Measurements from ENCODE around the gene ENDOD1. TPM values are rescaled to one million over a fixed set of nuclear protein-coding genes. Genes with fewer than 3 reads are reported as not detected.
A peak's percentile ranks its signal among the peaks of the same experiment; 100 is the strongest.

Gene ENDOD1
- total RNA-seq, 2 experiments from 2014 or later: 13.0 to 14.1 TPM

DNA sequence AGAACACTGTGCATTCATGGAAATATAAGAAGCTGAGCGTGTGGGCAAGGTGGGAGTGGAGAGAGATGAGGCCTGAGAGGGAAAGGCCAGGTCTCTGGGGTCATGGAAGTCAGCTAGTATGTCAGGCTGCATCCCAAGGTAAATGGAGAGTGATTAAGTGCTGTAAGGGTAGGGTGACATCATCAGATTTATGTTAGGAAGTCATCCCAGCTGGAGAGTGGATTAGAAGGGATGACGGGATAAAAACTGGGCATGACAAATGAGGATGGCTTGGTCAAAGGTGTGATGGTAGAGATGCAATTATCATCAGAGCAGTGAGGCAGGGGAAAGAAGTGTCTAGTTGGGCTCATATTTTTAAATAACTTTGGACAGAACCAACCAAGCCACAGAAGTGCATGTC is 3.5 kb upstream of the ENDOD1 start:
- no peak overlapping the region for H3K4me3 Mint-ChIP-seq
- peaks cover 2% of the 10 kb centered on the region for H3K36me3 Mint-ChIP-seq (ENCODE audit: low read depth)
- no peak for ATAC-seq
- no peak overlapping the region for H3K27ac Mint-ChIP-seq
- TF ChIP-seq, protein P1, sequence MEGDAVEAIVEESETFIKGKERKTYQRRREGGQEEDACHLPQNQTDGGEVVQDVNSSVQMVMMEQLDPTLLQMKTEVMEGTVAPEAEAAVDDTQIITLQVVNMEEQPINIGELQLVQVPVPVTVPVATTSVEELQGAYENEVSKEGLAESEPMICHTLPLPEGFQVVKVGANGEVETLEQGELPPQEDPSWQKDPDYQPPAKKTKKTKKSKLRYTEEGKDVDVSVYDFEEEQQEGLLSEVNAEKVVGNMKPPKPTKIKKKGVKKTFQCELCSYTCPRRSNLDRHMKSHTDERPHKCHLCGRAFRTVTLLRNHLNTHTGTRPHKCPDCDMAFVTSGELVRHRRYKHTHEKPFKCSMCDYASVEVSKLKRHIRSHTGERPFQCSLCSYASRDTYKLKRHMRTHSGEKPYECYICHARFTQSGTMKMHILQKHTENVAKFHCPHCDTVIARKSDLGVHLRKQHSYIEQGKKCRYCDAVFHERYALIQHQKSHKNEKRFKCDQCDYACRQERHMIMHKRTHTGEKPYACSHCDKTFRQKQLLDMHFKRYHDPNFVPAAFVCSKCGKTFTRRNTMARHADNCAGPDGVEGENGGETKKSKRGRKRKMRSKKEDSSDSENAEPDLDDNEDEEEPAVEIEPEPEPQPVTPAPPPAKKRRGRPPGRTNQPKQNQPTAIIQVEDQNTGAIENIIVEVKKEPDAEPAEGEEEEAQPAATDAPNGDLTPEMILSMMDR (IDR thresholded peaks at IDR 0.05): no peak
- ChIA-PET CTCF (interaction anchor here (1.3 to 3.9 kb wide), 4 partner anchors 15 to 88 kb away, joined by 3 to 24 read pairs (median 8); partner anchors contain the start of gene SRSF8), POLR2A (interaction anchor here (0.5 kb wide), 1 partner anchor 299 kb away, joined by 4 read pairs; no protein-coding TSS in a partner anchor)
- H3K27me3 Mint-ChIP-seq: no peaks in the 10 kb centered on the region
- no peaks in the 10 kb centered on the region for H3K9me3 Mint-ChIP-seq
- peaks cover 52% of the 10 kb centered on the region for H3K4me1 Mint-ChIP-seq (ENCODE audit: low read depth)
- intact Hi-C loops (cut with micrococcal nuclease): no loop called here
- no peak for DNase-seq

DNA sequence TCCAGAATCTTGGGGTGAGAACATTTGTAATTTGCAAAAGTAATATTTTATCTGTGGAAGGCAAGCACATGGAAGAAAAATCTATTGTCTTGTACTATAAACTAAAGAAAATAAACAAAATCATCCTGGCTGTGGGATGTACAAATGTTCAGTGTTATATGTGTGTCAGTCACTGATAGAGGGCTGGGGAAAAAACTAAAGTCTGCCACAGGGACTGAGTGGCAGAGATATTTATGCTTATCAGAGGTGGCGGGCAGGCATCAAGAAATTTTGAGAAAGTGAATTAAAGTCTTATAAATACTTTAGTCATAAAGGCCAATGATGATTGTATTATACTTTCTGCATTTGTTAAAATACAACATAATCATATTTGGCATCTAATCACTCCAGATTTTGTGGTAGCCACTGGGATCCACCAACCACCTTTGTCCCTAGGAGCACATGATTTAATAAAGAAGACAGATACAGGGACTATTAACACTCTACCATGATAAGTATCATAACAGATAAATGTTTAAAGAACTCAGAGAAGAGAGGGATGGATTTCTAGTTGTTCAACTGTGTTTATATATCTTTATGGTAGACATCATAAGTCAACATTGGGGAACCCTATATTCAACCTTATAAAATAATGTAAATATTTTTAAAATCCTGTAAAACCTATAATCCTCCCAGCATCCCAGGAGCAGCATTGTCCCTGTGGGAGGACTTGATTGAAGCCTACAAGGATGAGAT is 2.6 kb upstream of the ENDOD1 start:
- ATAC-seq: no peak
- Mint-ChIP-seq H3K9me3 (no peaks in the 10 kb centered on the region), H3K27ac (no peak overlapping the region), H3K4me3 (no peak overlapping the region), H3K27me3 (no peaks in the 10 kb centered on the region), H3K4me1 (ENCODE audit: low read depth) (peaks cover 57% of the 10 kb centered on the region), H3K36me3 (ENCODE audit: low read depth) (peaks cover 2% of the 10 kb centered on the region)
- no peak for DNase-seq
- ChIA-PET CTCF (interaction anchor here (1.3 to 3.9 kb wide), 4 partner anchors 16 to 89 kb away, joined by 3 to 24 read pairs (median 8); partner anchors contain the start of gene SRSF8), POLR2A (interaction anchor here (7.3 kb wide), 1 partner anchor 18 kb away, joined by 57 read pairs; the partner anchor contains the start of gene SRSF8)
- intact Hi-C loops (cut with micrococcal nuclease): no loop called here
- TF ChIP-seq, protein P1 (IDR thresholded peaks at IDR 0.05): no peak

DNA sequence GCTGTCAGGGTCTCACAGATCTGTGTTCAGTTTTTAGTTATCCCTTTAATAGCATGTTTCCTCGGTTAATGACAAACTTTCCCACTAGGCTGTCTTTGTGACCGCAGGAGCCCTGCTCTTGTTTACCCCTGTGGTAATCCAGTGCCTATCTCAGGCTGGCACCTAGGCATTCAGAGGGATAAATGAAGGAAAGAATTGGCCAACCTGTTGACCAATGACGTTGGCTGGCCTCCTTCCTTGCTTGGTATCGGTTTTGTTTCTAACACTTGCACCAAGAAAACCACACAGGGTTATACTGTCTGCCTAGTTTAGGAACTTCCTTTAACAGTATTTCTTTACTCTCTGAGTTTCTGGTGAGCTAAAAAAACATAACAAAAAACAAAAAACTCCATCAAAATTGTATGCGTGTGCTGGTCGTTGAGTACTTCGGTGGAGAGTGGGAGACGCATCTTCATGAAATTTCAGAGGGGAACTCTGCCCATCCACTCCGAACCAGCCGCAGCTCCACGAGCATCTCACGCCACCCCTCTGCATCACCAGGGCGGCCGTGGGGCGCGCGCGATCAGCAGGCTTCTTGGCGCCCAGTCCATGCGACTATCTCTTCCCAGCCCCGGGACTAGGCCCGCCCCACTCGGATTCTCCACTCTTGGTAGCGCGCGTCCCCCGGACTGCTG is 563 bp upstream of the ENDOD1 start:
- ATAC-seq: peak; percentile 47
- DNase-seq: peak; percentile 46
- ChIA-PET POLR2A (interaction anchor here (0.7 to 7.3 kb wide), 6 partner anchors 8 to 703 kb away, joined by 3 to 57 read pairs (median 4); partner anchors contain the start of gene SRSF8), CTCF (interaction anchor here (0.7 to 7.0 kb wide), 6 partner anchors 9 to 63 kb away, joined by 3 to 132 read pairs (median 4); partner anchors contain the start of gene SRSF8)
- peaks cover 66% of the 10 kb centered on the region for H3K4me1 Mint-ChIP-seq (ENCODE audit: low read depth)
- H3K9me3 Mint-ChIP-seq: no peaks in the 10 kb centered on the region
- TF ChIP-seq, protein P1 (IDR thresholded peaks at IDR 0.05): no peak
- H3K27ac Mint-ChIP-seq: peak overlapping the region; percentile 95
- H3K4me3 Mint-ChIP-seq: peak overlapping the region; percentile 83
- no peaks in the 10 kb centered on the region for H3K27me3 Mint-ChIP-seq
- peaks cover 2% of the 10 kb centered on the region for H3K36me3 Mint-ChIP-seq (ENCODE audit: low read depth)
- intact Hi-C loops (cut with micrococcal nuclease): no loop called here

DNA sequence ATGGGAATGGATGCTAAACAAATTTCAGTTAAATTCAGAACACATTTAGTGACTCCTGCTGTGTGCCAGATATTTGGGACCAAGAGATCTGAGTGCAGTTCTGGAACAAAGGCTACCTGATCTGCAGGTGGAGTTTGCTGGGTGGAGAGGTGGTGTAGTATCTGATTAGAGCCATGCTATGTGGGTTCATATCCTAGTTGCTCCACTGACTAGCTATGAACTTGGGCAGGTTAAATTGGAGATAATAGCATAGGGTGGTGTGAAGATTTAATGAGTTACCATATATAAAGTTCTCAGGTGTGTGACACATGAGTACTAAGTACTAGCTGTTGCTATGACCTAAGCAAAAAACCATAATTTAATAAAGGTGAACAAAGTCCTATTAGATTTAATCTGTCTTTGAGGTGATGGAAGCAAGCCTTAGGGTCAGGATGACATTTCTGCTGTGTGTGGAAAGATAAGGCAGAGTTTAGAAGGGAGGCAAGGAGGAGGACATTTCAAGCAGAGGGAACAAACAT is 2.1 kb downstream of the ENDOD1 start:
- peaks cover 71% of the 10 kb centered on the region for H3K4me1 Mint-ChIP-seq (ENCODE audit: low read depth)
- H3K36me3 Mint-ChIP-seq (ENCODE audit: low read depth): peaks cover 7% of the 10 kb centered on the region
- TF ChIP-seq, protein P1 (IDR thresholded peaks at IDR 0.05): no peak
- CTCF ChIA-PET: interaction anchor here (0.9 to 7.0 kb wide), 5 partner anchors 11 to 60 kb away, joined by 3 to 132 read pairs (median 4); partner anchors contain the start of gene SRSF8
- no peak for DNase-seq
- H3K27ac Mint-ChIP-seq: no peak overlapping the region
- no peaks in the 10 kb centered on the region for H3K27me3 Mint-ChIP-seq
- intact Hi-C loops (cut with micrococcal nuclease): loop anchor here (2.0 to 5.0 kb wide), 3 partner anchors 23 to 141 kb away; partner anchors contain the start of gene SESN3
- POLR2A ChIA-PET: interaction anchor here (1.4 to 7.3 kb wide), 2 partner anchors 19 to 23 kb away, joined by 3 to 57 read pairs; partner anchors contain the start of gene SRSF8
- peak overlapping the region; percentile 90 for H3K4me3 Mint-ChIP-seq
- no peak for ATAC-seq
- no peaks in the 10 kb centered on the region for H3K9me3 Mint-ChIP-seq
